ENCODE measurements around the gene AFF1.

DNA sequence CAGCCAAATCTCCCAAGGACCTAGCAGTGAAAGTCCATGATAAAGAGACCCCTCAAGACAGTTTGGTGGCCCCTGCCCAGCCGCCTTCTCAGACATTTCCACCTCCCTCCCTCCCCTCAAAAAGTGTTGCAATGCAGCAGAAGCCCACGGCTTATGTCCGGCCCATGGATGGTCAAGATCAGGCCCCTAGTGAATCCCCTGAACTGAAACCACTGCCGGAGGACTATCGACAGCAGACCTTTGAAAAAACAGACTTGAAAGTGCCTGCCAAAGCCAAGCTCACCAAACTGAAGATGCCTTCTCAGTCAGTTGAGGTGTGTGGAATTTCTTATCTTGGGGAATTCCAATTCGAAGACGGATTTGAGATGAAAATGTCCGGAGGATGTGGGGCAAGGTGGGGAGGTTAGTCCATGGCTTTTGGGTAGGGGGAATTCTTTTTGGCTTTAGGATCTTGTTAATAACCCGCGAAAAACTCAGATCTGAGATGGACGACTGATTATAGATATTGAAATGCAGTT is 112.5 kb downstream of the AFF1 start:
- TF ChIP-seq, protein P1, sequence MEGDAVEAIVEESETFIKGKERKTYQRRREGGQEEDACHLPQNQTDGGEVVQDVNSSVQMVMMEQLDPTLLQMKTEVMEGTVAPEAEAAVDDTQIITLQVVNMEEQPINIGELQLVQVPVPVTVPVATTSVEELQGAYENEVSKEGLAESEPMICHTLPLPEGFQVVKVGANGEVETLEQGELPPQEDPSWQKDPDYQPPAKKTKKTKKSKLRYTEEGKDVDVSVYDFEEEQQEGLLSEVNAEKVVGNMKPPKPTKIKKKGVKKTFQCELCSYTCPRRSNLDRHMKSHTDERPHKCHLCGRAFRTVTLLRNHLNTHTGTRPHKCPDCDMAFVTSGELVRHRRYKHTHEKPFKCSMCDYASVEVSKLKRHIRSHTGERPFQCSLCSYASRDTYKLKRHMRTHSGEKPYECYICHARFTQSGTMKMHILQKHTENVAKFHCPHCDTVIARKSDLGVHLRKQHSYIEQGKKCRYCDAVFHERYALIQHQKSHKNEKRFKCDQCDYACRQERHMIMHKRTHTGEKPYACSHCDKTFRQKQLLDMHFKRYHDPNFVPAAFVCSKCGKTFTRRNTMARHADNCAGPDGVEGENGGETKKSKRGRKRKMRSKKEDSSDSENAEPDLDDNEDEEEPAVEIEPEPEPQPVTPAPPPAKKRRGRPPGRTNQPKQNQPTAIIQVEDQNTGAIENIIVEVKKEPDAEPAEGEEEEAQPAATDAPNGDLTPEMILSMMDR (IDR thresholded peaks at IDR 0.05; ENCODE audit: poor library complexity) = no peak
- TF ChIP-seq EZH2 (IDR thresholded peaks at IDR 0.05; ENCODE audit: borderline replicate concordance) = no peak
- no peak for TF ChIP-seq EZH2phosphoT487 (IDR thresholded peaks at IDR 0.05; ENCODE audit: low read depth, severe bottlenecking, unreplicated experiment)
